Activated T-helper 1 cell treated with anti-CD3 and anti-CD28 coated beads, Interleukin-12 subunit alpha, Interleukin-12 subunit beta, Interleukin-2, Interleukin-4 antibody, amounts not matched to agents 30 ng/mL and 10 ng/mL and 1 ng/mL, durations not matched to agents 14 hours and 24 hours and 36 hours (primary cell): ENCODE data around the gene KRTAP10-4. TPM values are rescaled to one million over a fixed set of nuclear protein-coding genes. Genes with fewer than 3 reads are reported as not detected.
A peak's percentile ranks its signal among the peaks of the same experiment; 100 is the strongest.
"Not testable (repeated sequence)": the region's sequence is repeated elsewhere in the genome, so short reads cannot be mapped to it uniquely, and the experiment has no call there.

Source experiments
- DNase-seq: peaks from one replicate; pipeline ENCODE4 v3.0.0; 2021; ENCODE audit warnings: low spot score
- H3K27ac Mint-ChIP-seq: one replicate; pipeline ENCODE4 v1.8.0; 2021; ENCODE audit warnings: mild to moderate bottlenecking, mixed read lengths
- H3K27me3 Mint-ChIP-seq: one replicate; pipeline ENCODE4 v1.8.0; 2022; ENCODE audit warnings: mild to moderate bottlenecking, moderate library complexity, mixed read lengths; ENCODE audit not compliant: insufficient read depth
- H3K36me3 Mint-ChIP-seq: one replicate; pipeline ENCODE4 v1.8.0; 2021; ENCODE audit warnings: low read depth, mixed read lengths
- H3K4me1 Mint-ChIP-seq: one replicate; pipeline ENCODE4 v1.8.0; 2021; ENCODE audit warnings: low read depth, mixed read lengths
- H3K4me3 Mint-ChIP-seq: one replicate; pipeline ENCODE4 v1.8.0; 2021; ENCODE audit warnings: mild to moderate bottlenecking, moderate library complexity, mixed read lengths
- H3K9me3 Mint-ChIP-seq: one replicate; pipeline ENCODE4 v1.8.0; 2021; ENCODE audit warnings: mixed read lengths
- intact Hi-C: fragments of 100-400 bp; cut with micrococcal nuclease; formaldehyde crosslinking; loops from one replicate; pipeline ENCODE4 v1.15.1; 2024
- total RNA-seq: library from RNA; stranded (reverse); gene quantifications from 2 replicates; pipeline ENCODE4 v1.2.3, GENCODE V29; 2022

The KRTAP10-4 gene
- total RNA-seq, 1 donor from 2014 or later = not detected

DNA sequence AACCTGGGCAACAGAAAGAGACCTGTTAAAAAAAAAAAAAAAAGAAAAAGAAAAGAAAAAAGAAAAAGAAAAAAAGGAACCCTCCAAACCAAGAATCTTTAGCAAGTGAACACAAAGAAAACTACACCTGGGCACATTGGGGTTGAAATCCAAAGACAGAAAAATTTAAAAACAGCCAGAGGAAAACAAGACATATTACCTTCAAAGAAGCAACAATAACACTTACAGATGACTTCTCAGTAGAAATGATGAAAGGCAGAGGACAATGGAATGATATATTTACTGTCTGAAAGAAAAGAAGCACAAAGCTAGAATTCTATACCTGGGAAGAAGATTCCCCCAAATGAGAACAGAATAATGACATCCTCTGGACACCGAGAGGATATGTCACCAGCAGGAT, 30.8 kb upstream of the KRTAP10-4 start:
- peaks cover 10% of the 10 kb centered on the region for H3K36me3 Mint-ChIP-seq
- DNase-seq = no peak
- H3K4me3 Mint-ChIP-seq = no peak overlapping the region
- H3K27me3 Mint-ChIP-seq = peaks cover 5% of the 10 kb centered on the region
- no peak overlapping the region for H3K27ac Mint-ChIP-seq
- peaks cover 24% of the 10 kb centered on the region for H3K9me3 Mint-ChIP-seq
- H3K4me1 Mint-ChIP-seq = peaks cover 9% of the 10 kb centered on the region
- intact Hi-C loops = no loop called here

DNA sequence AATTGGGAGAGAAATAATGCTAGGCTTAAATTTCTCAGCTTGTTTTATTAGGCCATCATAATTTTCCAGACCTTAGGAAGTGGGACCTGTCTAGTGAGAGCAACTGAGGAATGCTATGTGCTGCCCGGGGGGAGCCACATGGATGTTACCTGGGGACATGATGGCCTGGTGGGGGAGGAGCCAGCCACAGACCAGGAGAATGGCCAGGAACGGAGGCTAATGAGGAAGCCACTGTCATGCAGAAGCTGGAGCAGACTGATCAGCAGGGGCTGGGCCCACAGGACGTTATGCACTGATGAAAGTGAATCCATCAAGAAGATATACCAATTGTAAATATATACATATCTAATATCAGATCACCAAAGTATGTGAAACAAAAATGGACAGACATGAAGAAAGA, 29.0 kb upstream of the KRTAP10-4 start:
- no peak overlapping the region for H3K27ac Mint-ChIP-seq
- H3K9me3 Mint-ChIP-seq = peaks cover 25% of the 10 kb centered on the region
- peaks cover 2% of the 10 kb centered on the region for H3K27me3 Mint-ChIP-seq
- H3K4me3 Mint-ChIP-seq = no peak overlapping the region
- no peak for DNase-seq
- peaks cover 11% of the 10 kb centered on the region for H3K4me1 Mint-ChIP-seq
- peaks cover 10% of the 10 kb centered on the region for H3K36me3 Mint-ChIP-seq
- intact Hi-C loops = no loop called here

DNA sequence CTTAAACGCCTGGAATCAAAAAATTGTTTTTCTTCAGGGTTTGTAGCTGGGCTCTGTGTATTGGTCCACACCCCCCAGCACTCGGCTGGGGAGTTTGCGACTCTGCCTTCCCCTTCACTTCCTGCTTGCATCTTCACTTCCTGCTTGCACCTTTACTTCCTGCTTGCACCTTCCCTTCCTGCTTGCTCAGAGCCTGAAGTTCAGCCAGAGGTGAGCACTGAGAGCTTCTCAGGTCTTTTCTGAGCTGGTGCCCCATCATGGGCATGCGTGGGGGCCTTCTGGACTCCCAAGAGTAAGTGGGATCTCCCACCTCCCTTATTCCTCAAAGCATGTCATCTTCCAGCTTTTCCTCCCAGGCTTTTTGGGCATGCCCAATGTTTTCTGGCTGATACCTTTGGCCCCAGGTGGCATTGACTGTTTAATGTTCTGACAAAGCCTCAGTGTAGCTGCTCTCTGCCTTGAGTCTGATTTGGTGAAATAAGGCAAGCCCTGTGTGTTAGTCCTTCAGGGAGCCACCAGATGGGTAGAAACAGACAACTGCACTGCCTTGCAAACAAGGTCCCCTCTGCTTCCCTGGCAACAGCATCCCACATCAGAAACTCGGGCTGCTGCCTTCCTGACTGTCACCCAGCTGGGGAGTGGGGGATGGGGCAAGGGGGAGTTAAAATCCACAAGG, 25.7 kb upstream of the KRTAP10-4 start:
- DNase-seq = no peak
- Mint-ChIP-seq H3K27me3 (no peaks in the 10 kb centered on the region), H3K27ac (peak overlapping the region; percentile 70), H3K36me3 (peaks cover 10% of the 10 kb centered on the region), H3K4me1 (peaks cover 11% of the 10 kb centered on the region), H3K4me3 (peak overlapping the region; percentile 61), H3K9me3 (peaks cover 25% of the 10 kb centered on the region)
- intact Hi-C loops = no loop called here

DNA sequence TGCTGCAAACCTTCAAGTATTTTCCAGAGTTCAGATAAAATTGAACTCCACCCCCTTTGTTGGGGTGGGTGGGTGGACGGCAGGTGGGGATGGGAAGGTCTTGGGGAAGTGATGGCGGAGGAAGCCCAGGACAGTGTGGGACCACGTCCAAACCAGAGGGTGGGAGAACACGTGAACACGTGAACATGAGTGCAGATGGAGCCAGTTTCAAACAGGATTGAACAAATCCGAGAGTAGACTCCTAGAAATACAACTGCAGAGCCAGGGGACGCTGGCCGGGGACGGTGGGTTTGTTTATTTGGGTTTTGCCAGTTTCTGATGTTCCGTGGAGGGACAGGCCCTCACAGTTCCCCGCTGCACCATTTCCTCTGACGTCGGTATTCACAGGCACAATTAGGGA, 25.1 kb upstream of the KRTAP10-4 start:
- intact Hi-C loops = no loop called here
- DNase-seq = no peak
- peaks cover 10% of the 10 kb centered on the region for H3K36me3 Mint-ChIP-seq
- H3K9me3 Mint-ChIP-seq = peaks cover 25% of the 10 kb centered on the region
- H3K27ac Mint-ChIP-seq = no peak overlapping the region
- peaks cover 11% of the 10 kb centered on the region for H3K4me1 Mint-ChIP-seq
- peak overlapping the region; percentile 16 for H3K4me3 Mint-ChIP-seq
- no peaks in the 10 kb centered on the region for H3K27me3 Mint-ChIP-seq

DNA sequence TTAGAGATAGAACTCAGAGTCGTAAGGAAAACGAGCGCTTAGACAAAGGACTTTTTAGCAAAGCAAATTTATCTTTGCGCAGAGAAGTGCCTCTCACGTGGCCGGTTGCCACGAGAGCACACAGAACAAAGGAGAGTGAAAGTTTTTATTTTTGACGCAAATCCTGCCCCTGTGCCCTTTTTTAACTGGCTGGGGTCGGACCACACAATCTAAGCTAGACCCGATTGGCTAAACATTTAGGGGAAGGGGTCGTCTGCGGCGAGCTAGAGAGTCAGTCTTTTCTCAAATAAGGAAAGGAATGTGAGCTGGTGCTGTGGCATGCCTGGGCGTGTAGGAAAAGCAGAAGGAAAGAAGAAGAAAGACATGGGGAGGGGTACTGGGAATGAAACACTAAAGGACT, 24.6 kb upstream of the KRTAP10-4 start:
- H3K4me1 Mint-ChIP-seq = peaks cover 11% of the 10 kb centered on the region
- peaks cover 25% of the 10 kb centered on the region for H3K9me3 Mint-ChIP-seq
- H3K27me3 Mint-ChIP-seq = no peaks in the 10 kb centered on the region
- peaks cover 10% of the 10 kb centered on the region for H3K36me3 Mint-ChIP-seq
- H3K27ac Mint-ChIP-seq = no peak overlapping the region
- no peak overlapping the region for H3K4me3 Mint-ChIP-seq
- intact Hi-C loops = no loop called here
- no peak for DNase-seq

DNA sequence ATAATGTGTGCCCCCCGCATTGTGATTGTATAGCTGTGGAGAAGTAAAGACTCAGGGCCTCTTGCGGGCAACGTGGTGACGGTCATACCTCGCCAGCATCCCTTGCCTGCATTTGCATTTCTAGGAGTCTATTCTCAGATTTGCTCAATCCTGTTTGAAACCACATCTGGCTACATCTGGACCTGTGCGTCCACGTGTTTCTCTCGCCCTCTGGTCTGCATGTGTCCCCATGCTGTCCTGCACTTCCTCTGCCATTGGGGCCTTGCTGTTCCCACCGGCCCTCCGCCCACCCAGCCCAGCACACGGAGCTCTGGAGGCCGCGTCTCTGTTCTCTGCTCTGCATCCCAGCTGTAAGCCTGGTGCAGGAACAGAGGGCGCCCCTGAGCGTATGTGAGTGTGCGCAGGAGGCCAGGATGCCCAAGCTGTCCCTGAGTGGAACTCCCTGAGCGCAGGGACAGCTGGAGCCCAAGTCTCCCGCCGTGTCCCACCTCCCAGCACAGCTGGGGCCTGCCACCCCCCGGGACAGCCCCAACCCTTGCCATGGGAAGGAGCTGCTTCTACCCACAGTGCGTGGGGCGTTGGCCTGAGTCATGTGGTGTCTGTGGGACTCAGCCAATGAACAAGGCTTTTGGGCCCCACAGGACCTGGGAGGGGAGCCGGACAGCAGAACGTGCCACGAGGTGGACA, 23.9 kb upstream of the KRTAP10-4 start:
- Mint-ChIP-seq H3K4me1 (peaks cover 11% of the 10 kb centered on the region), H3K9me3 (peaks cover 25% of the 10 kb centered on the region), H3K27ac (no peak overlapping the region), H3K27me3 (no peaks in the 10 kb centered on the region), H3K4me3 (no peak overlapping the region), H3K36me3 (peaks cover 10% of the 10 kb centered on the region)
- DNase-seq = no peak
- intact Hi-C loops = no loop called here

DNA sequence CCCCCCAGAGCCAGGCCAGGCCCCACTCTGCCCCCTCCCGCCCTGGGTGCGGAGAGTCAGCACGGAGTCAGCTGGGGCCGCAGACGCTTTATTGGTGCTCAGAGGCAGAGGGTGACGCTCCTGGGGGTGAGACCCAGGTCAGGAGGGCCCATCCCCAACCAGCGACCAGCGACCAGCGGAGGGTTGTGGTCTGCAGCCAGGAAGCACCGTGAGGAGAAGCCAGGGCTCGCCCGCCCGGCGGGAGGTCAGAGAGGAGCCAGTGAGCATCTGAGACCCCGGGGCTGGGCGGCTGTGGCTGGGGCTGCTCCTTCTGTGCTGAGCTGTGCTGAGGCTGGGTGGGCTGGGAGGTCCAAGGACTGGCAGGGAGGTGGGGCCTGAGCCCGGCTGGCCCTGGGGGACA, 23.2 kb upstream of the KRTAP10-4 start:
- H3K4me3 Mint-ChIP-seq, H3K27ac Mint-ChIP-seq, H3K27me3 Mint-ChIP-seq, DNase-seq, intact Hi-C loops: not testable (repeated sequence)
- Mint-ChIP-seq H3K36me3 (peaks cover 10% of the 10 kb centered on the region), H3K9me3 (peaks cover 25% of the 10 kb centered on the region), H3K4me1 (peaks cover 11% of the 10 kb centered on the region)

DNA sequence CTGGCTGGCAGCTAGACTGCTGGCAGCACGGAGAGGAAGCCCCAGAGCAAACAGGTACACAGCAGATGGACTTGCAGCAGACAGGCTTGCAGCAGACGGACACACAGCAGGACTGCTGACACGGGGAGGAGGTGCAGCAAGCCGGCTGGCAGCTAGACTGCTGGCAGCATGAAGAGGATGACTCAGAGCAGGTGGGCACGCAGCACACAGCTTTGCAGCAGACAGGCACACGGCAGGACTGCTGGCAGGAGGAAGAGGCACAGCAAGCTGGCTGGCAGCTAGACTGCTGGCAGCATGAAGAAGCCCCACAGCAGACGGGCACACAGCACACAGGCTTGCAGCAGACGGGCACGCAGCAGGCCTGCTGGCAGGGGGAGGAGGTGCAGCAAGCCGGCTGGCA, 22.7 kb upstream of the KRTAP10-4 start:
- no peak overlapping the region for H3K4me3 Mint-ChIP-seq
- peaks cover 19% of the 10 kb centered on the region for H3K9me3 Mint-ChIP-seq
- DNase-seq = no peak
- peaks cover 11% of the 10 kb centered on the region for H3K4me1 Mint-ChIP-seq
- H3K27me3 Mint-ChIP-seq = peaks cover 3% of the 10 kb centered on the region
- intact Hi-C loops = no loop called here
- H3K36me3 Mint-ChIP-seq = peaks cover 10% of the 10 kb centered on the region
- H3K27ac Mint-ChIP-seq = no peak overlapping the region

DNA sequence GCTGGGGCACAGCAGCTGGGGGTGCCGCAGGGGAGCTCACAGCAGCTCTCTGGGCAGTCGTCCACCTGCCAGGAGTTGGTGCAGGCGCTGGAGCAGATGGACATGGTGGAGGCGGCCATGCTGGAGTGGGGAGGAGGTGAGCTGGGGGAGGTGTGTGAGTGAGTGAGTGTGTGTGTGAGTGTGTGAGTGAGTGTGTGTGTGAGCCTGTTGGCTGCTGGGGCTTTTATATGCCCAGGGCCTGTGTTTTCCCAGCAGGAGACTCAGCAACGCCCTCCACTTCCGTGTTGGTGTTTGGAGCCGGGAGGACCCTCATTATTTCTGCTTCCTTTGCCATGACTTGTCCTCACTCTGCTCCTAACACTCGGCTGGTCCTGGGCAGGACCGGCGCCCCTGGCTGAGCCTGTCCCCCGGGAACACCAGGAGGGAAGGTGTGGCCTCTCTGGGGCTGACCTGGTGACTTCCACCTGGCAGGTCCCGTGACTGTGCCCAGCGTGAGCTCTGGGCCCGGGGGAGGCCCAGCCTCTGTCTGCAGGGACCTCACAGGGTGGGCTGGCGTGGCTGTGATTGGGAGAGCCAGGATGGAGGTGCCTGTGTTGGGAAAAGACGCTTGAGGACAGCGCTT, 22.1 kb upstream of the KRTAP10-4 start, which contains the start of gene KRTAP10-2:
KRTAP10-2 (minus strand) TSS at position 166 of the 622 bp plus-strand sequence; CDS start at position 119, 47 bp downstream.
- Mint-ChIP-seq H3K4me3 (no peak within 1 kb of the TSS), H3K9me3 (peaks cover 14% of the 10 kb centered on the region), H3K27ac (no peak within 1 kb of the TSS), H3K27me3 (peaks cover 3% of the 10 kb centered on the region), H3K4me1 (peaks cover 11% of the 10 kb centered on the region), H3K36me3 (peaks cover 10% of the 10 kb centered on the region)
- DNase-seq = no peak
- intact Hi-C loops = no loop called here

DNA sequence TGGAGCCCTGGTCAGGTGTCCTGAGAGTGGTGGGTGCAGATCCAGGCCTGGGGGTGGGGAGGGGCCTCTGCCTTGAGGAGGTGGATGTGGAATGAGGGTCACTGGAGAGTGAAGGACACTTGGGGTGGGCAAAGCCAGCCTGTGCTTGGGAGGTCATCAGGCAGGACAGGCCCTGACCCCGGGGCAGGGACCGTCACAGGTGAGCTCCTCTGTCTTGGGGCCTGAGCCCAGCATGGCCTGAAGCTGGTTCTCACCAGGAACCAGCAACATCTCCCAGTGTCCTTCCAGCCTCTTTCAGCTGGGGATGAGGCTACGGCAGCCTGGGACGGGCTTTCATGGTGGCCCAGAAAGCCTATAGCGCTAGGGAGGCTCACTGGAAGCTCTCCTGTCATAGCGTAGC, 21.4 kb upstream of the KRTAP10-4 start:
- Mint-ChIP-seq H3K27me3 (peaks cover 3% of the 10 kb centered on the region), H3K4me1 (peaks cover 8% of the 10 kb centered on the region), H3K36me3 (peaks cover 6% of the 10 kb centered on the region), H3K4me3 (no peak overlapping the region), H3K9me3 (peaks cover 7% of the 10 kb centered on the region), H3K27ac (no peak overlapping the region)
- no peak for DNase-seq
- intact Hi-C loops = no loop called here

DNA sequence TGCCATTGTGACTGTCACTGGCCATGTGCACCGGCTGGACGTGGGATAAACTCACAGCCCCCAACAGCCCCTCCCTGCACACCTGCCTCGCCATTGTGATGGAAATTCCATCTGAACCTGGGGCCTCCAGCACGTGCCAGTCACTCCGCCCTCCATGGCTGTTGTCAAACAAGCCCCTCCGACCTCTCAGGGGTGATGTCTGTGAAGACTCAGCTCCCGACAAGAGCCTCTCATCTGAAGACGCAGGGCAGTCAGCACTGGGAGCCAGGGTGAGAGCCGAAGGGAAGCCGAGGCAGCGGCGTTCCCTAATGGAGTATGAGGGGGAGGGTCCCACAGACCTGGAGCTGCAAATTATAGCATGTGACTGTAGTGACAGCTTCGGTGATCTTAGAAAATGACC, 20.8 kb upstream of the KRTAP10-4 start:
- Mint-ChIP-seq H3K9me3 (peaks cover 2% of the 10 kb centered on the region), H3K4me3 (no peak overlapping the region), H3K36me3 (peaks cover 1% of the 10 kb centered on the region), H3K4me1 (peaks cover 3% of the 10 kb centered on the region), H3K27me3 (peaks cover 3% of the 10 kb centered on the region), H3K27ac (no peak overlapping the region)
- intact Hi-C loops = no loop called here
- DNase-seq = no peak

DNA sequence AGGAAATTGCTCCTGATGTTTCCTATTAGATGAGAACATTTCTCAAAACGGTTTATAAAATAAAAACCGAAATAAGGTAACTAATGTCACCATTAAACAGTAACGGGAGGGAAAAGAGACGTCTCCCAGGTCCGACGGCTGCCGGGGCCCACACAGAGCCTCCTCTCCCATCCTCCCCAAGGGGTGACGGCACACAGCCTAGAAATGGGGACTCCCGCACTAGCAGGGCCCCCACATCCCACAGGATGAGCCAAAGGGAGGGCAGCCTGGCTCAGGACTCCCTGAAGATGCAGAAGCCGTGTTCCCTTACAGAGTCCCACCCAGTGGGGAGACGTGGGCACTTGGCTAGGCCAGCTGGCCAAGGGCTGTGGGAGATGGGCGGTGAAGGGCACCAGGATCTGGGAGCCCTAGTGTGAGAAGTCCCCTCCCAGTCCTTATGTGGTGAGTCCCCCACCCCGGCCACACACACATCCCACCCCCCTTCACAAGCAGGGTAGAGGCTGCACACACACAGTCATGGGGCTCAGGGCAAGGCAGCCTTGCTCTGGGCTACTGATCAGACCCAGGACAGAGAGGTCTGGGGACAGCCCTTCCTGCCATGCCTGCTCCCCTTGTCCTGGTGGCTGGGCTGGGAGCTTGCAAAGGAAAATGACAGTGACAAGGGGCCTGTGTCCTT, 18.2 kb upstream of the KRTAP10-4 start:
- H3K36me3 Mint-ChIP-seq = peaks cover 3% of the 10 kb centered on the region
- DNase-seq = no peak
- no peak overlapping the region for H3K4me3 Mint-ChIP-seq
- H3K4me1 Mint-ChIP-seq = no peaks in the 10 kb centered on the region
- intact Hi-C loops = no loop called here
- no peak overlapping the region for H3K27ac Mint-ChIP-seq
- H3K9me3 Mint-ChIP-seq = peaks cover 1% of the 10 kb centered on the region
- H3K27me3 Mint-ChIP-seq = peaks cover 15% of the 10 kb centered on the region

DNA sequence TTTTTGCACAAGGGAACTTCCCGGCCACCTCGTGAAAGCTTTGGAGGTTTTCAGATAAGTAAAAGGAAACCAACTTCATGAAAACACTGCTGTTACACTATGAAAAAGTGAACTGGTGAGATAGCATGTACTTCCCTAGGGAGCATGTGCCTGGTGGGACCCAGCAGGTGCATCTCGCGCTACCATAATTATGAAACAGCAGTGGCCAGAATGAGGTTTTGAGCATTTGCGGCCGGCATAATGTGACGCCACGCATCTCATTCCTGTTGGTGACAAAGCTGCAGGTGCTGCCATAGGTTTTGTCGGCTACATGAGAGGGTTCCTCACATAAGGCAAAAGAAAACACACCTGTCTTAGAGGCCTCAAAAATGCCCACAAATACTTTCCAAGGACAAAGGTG, 16.6 kb upstream of the KRTAP10-4 start:
- Mint-ChIP-seq H3K36me3 (peaks cover 7% of the 10 kb centered on the region), H3K9me3 (peaks cover 8% of the 10 kb centered on the region), H3K27me3 (peaks cover 15% of the 10 kb centered on the region), H3K27ac (no peak overlapping the region), H3K4me1 (no peaks in the 10 kb centered on the region), H3K4me3 (no peak overlapping the region)
- DNase-seq = no peak
- intact Hi-C loops = no loop called here
